GM19043 (cell line): ENCODE measurements around the gene RASSF10.

ENCODE experiments used
- ATAC-seq: cut with Tn5 transposase; IDR thresholded peaks from one replicate; pipeline ENCODE4 v1.9.1; 2021; ENCODE audit warnings: low read depth; ENCODE audit not compliant: unreplicated experiment

Gene RASSF10

GRCh38 chr11:12991426-12991825 is 17.7 kb upstream of the RASSF10 start:
- no peak for ATAC-seq

GRCh38 chr11:12993626-12994025 is 15.5 kb upstream of the RASSF10 start:
- no peak for ATAC-seq

- ATAC-seq: no peak
Measured at GRCh38 chr11:12994476-12994875, 14.6 kb upstream of the RASSF10 start.

- ATAC-seq: no peak
Measured at GRCh38 chr11:12995188-12995587, 13.9 kb upstream of the RASSF10 start.

GRCh38 chr11:12995823-12996222 is 13.3 kb upstream of the RASSF10 start:
- no peak for ATAC-seq

GRCh38 chr11:12997168-12997567 is 11.9 kb upstream of the RASSF10 start:
- no peak for ATAC-seq

GRCh38 chr11:12998336-12998735 is 10.8 kb upstream of the RASSF10 start:
- ATAC-seq: no peak

- ATAC-seq: no peak
Measured at GRCh38 chr11:12999597-12999996, 9.5 kb upstream of the RASSF10 start.

GRCh38 chr11:13000116-13000515 is 9.0 kb upstream of the RASSF10 start:
- ATAC-seq: no peak

- no peak for ATAC-seq
Measured at GRCh38 chr11:13000721-13001120, 8.4 kb upstream of the RASSF10 start.

GRCh38 chr11:13003736-13004493 is 5.2 kb upstream of the RASSF10 start:
- ATAC-seq: no peak

- ATAC-seq: no peak
Measured at GRCh38 chr11:13007182-13008060, 1.7 kb upstream of the RASSF10 start.

GRCh38 chr11:13008061-13008435 is 1.1 kb upstream of the RASSF10 start:
- no peak for ATAC-seq

- ATAC-seq: no peak
Measured at GRCh38 chr11:13009476-13009920, 382 bp downstream of the RASSF10 start.

GRCh38 chr11:13009921-13010748 is 1.0 kb downstream of the RASSF10 start:
- no peak for ATAC-seq

- ATAC-seq: no peak
Measured at GRCh38 chr11:13010749-13011465, 1.8 kb downstream of the RASSF10 start.

- ATAC-seq: no peak
Measured at GRCh38 chr11:13011466-13012055, 2.4 kb downstream of the RASSF10 start.

GRCh38 chr11:13012056-13012661 is 3.0 kb downstream of the RASSF10 start:
- ATAC-seq: no peak

GRCh38 chr11:13013054-13013488 is 4.0 kb downstream of the RASSF10 start:
- ATAC-seq: no peak
